A204.1 (cell line): ENCODE data around the gene PTPRN2.
"Not testable (repeated sequence)": the region's sequence is repeated elsewhere in the genome, so short reads cannot be mapped to it uniquely, and the experiment has no call there.

Experiments
- FAIRE-seq: peaks from 2 replicates; lab custom pipeline; 2012; peaks lifted over from hg19 to GRCh38; lab: Jason Lieb, UNC

The PTPRN2 gene

DNA sequence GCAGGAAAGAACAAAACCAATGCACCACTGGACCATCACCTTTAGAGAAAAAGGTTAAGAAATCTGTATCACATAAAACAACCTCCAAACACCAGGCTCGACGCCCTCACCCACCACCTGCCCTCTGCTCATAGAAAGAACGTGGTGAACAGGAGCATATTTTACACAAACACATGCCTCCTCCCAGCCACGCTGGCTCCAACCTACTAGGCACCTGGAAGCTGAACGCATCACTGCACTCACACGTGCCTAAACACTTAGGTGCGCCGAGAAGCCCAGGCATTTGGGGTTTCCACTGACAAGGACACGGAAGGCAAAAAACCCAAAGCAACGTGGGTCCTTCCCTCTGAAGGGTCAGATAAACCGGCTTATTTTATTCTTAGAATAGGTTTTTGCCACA, 56.0 kb downstream of the PTPRN2 start:
- FAIRE-seq: no peak

DNA sequence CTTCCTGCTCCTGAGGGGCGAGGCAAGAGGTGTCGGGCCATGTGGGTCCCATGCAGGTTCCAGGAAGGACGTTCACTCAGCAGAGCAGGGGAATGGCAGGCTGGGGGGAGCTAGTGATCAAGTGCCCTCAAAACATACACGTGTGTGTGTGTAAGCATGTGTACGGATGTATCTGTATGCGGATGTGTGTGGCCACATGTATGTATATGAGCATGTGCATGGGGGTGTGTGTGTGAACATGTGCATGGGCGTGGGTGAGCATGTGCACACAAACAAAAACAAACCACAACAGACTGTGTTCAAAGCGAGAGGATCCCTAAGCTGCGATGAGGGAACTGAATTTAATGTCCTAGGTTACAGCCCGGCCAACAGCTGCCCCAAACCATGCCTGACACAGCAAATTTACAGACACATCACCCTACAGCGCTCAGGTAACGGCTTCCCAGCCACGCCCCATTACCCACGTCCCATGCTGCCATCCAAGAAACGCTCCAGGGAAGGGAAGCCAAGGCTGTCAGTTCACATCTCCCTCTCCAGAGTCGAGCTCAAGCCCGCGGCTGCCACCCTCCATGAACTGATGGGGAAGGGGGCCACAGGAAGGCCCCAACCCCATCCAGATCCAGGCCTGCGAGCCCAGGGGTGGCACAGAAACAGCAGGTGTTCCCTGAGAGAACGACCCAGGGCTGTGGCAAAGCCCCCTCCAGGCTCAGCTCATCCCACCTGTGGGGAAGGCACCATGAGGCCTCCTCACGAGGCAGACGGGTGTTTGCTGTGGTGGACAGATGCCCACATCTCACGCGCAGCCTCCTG, 56.6 kb downstream of the PTPRN2 start:
- FAIRE-seq: no peak

DNA sequence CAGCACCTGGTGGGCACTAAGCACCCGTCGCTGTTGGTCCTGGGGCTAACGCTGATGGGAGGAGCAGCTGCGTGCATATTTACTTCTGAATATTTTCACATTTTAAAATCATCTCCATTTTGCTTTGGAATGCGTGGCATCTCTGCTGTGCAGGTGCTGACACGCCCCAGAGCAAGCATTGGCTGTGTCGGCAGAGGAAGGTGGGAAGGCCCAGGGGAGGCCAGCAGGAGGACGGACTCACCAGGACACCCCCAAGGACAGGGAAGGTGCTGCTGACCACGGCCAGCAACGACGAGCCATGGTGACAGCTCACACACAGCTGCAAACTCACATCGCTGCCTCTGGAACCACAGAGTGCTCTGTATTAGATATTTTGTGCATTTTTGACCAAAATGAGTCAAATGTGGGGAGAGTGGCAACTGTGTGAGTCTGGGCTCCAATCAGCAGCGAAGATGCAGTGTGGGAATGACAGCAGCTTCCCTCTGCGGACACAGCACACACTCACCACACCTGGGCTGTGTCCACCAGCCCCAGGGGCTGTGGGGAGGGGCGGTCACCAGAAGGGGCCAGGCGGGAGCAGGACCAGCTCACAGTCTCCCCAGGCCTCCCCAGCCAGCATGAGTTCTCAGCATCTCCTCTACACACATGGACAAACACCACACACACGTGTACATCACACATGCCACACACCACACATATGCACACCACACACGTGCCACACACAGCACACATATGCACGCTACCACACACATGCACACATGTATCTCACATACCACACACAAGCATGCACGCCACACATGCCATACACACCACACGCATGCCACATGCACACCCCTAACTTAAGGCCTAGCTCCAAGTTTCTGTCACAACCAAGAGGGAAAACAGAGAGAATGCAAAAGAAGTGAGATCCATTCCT, 58.2 kb downstream of the PTPRN2 start:
- FAIRE-seq: no peak

DNA sequence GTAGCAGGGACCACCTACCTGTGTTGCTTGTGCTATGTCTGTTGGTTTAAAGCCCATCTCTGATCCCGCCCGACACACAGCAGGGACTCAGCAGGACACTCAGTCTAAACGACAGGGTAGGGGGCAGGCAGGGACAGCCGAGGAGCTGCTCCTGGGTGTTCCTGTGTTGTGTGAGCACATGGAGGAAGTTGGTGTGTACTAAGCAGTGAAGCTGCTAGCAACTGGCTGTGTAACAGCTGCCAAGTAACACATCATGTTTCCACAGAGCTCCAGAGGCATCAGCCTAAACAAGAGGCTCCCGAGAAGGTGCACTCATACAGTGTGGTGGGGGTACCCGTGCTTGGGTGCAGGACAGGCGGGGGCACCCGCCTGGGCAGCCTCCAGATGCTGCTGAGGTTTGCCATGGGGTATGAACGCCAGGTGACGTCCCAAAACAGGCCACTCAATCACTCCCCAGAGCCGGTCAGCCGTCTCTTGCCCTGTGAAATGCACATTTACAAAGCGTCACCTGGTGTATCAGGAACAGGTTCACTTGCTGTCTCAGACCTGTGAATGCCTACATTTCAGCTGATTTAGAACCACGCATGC, 59.6 kb downstream of the PTPRN2 start:
- FAIRE-seq: no peak

DNA sequence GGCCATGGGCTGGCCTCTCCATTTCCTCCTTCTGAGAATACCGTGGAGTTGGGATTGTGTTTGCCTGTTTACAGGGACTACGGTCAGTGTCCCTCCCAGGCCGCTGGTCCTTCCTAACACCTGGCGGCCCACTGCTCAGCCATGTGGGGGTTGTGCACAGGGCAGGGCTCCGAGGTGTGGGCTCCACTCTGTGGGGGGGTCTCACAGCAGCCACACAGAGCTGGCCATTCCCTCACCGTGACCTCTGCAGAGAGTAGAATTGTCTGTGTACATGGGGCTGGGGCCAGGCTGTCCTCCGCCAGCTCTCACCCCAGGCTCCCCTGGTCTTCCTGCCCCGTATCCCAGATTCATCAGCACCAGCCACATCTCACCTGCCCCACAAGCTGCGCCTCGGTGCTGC, 60.1 kb downstream of the PTPRN2 start:
- no peak for FAIRE-seq

DNA sequence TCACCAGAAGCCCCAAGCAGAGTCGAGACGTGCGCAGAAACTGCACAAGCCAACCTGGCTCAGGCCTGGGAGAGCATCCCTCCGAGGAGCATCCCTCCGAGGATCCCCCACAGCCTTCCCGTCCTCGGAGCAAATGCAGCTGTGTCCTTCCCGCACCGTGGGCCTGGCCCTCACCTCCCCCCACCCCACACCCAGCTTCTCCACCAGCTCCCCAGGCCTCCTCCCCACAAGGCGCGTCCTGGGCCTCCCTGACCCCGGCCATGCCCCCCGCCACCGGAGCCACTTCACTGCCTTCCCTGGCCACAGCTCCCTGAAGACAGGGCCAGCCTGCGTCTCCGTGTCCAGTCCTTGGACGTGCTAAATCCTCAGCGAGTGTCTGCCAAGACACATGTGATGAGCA, 60.6 kb downstream of the PTPRN2 start:
- FAIRE-seq: no peak

DNA sequence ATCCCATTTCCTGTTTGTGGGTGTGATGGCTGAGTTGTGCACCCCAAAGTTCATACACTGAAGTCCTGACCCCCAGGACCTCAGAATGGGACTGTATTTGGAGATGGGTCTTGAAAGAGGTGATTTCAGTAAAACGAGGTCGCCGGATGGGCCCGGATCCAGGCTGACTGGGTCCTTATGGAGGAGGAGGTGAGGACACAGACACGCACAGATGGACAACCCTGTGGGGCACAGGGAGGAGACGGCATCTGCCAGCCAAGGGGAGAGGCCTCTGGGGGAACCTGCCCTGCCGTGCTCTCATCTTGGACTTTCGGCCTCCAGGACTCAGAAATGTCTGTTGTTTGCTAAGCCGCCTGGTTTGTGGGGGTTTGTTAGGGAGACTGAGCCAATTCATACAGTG, 61.1 kb downstream of the PTPRN2 start:
- FAIRE-seq: no peak

DNA sequence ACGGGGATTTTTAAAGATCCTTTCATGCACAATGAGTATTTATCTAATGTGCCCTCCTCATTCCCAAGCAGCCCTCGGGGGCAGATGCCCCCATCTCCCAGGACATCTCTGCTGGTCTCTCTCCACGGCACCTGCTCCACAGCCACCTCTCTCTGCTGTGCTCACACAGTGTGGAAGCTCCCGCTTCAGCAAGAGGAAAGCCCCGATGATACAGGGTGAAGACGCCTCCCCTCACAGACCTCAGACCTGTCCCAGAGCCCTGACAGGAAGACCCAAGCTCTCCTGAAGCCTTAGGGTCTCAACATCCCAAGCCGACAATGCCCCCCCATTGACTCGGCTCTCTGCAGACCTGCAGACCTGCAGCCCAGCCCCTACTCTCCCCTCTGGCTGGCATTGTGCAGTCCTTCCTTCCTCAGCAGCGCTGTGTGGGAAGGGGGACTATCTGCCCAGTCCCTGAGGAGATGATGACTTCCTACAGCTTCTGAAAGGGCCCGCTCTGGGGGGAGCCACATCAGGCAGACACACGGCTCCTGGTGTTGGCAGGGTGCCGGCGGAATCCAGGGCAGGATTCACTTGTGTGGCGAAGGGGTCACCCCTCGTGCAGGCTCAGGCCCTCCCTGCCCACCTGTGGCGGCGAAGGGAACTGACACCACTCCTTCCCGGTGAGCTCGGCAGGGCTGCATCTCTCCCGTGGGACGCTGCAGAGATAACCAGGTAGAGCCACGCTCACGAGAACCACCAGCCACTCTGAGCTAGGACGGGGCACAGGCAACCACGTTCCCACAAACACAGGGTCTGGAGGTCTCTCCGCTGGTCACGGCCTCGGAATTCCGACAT, 61.8 kb downstream of the PTPRN2 start:
- FAIRE-seq: no peak

DNA sequence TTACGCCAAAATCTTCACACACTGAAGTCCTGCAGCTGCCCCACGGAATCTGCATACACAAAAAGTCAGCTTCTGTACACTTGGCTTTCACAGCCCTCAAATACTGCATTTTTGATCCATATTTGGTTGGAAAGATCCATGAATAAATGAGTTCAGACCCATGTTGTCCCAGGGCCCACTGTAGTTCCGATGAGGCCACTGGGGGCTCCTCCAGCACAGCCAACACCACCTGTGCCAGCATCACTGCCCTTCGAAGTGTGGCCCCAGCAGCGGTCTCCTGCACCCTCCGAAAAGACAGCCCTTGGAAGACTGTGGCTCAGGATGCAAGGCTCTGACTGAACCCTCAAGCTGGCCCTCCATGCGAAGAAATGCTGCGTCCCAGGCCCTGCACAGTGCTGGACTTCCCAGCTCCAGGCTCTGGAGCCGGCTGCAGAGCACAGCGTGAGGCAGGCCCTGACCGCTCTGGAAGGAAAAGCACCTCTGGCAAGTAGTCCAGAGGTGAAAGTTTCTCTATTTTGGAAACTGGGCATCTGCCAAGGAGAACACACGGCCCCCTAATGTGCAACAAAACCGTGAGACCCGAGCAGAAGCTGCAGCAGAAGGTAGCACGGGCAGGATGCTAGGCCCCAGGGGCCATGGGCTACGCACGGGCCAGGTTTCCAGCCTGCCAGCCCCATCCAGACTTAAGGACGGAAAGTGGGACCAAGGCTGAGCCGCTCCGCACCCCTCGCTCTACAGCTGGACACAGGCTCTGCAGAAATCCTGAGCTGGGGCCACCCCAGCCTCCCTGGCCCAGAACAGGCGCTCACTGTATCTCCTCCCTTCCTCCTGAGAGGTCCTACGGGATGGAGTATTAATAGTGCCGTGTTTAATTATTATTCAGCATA, 62.6 kb downstream of the PTPRN2 start:
- FAIRE-seq: no peak

DNA sequence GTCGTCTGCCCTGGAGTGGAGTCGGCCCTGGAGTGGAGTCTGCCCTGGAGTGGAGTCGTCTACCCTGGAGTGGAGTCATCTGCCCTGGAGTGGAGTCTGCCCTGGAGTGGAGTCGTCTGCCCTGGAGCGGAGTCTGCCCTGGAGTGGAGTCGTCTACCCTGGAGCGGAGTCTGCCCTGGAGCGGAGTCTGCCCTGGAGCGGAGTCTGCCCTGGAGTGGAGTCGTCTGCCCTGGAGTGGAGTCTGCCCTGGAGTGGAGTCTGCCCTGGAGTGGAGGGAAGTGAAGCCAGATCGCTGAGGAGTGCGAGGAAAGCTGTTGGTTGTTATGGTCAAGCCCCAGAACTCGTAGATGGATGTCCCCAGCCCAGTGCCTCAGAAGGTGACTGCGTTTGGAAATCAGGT, 63.3 kb downstream of the PTPRN2 start:
- FAIRE-seq: not testable (repeated sequence)

DNA sequence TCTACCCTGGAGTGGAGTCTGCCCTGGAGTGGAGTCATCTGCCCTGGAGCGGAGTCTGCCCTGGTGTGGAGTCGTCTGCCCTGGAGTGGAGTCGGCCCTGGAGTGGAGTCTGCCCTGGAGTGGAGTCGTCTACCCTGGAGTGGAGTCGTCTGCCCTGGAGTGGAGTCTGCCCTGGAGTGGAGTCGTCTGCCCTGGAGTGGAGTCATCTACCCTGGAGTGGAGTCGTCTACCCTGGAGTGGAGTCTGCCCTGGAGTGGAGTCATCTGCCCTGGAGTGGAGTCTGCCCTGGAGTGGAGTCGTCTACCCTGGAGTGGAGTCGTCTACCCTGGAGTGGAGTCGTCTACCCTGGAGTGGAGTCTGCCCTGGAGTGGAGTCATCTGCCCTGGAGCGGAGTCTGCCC, 63.7 kb downstream of the PTPRN2 start:
- not testable (repeated sequence) for FAIRE-seq

DNA sequence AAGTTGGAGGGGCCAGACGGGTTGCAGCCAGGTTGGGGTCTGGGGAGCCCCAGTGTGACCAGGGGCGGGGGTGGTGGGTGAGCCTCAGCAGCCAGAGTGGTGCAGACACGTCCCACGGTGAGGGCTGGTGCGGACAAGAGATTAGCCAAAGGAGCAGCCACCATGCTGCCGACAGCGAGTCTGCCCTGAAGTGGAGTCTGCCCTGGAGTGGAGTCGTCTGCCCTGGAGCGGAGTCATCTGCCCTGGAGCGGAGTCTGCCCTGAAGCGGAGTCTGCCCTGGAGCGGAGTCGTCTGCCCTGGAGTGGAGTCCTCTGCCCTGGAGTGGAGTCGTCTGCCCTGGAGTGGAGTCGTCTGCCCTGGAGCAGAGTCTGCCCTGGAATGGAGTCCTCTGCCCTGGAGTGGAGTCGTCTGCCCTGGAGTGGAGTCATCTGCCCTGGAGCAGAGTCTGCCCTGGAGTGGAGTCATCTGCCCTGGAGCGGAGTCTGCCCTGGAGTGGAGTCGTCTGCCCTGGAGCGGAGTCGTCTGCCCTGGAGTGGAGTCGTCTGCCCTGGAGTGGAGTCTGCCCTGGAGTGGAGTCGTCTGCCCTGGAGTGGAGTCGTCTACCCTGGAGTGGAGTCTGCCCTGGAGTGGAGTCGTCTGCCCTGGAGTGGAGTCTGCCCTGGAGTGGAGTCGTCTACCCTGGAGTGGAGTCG, 64.3 kb downstream of the PTPRN2 start:
- not testable (repeated sequence) for FAIRE-seq

DNA sequence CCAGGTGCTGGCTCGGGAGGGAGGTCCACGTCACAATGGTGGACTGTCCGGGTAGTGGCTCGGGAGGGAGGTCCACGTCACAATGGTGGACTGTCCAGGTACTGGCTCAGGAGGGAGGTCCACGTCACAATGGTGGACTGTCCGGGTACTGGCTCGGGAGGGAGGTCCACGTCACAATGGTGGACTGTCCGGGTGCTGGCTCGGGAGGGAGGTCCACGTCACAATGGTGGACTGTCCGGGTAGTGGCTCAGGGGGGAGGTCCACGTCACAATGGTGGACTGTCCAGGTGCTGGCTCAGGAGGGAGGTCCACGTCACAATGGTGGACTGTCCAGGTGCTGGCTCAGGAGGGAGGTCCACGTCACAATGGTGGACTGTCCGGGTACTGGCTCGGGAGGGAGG, 65.8 kb downstream of the PTPRN2 start:
- FAIRE-seq: not testable (repeated sequence)

DNA sequence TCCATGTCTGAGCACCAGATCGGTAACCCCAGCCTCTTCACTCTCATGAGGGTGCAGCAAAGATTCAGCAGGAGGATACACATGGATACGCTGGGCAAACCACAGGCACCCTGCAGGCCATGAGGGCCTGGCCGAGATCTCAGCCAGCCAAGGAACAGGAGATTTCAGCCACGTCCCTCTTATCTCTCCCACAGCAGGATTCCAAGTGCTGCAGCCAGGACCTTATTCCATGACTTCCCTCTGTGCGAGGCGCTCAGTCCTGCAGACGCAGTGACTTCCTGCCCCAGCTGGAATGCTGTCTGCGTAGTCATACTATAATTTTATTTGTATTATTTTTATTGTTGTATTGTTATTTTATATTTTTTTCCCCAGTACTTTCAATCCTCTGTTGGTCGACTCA, 66.8 kb downstream of the PTPRN2 start:
- no peak for FAIRE-seq

DNA sequence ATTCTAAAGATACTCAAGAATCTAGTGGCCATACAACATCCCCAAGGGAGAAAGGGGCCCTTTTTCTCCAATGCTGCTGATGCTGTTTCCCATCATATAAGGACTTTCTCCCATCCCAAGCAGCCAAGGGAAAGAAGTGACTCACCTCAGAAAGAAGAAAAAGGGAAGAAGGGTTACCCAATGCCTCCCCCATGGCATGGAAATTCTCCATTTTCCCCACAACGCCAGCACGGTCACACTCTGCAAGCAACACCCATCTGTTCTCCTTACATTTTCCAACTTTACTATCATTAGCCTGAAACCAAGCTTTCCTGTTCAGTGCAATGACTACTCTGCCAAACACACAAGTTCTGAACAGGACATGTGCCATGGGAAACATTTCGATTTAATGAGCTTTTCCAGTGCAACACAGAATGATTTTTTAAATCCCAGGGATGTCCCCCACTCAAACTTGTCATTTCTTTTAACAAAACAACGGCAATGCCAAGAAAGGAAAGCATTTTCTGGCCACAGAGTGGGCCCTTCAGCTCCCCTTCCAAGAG, 67.9 kb downstream of the PTPRN2 start:
- no peak for FAIRE-seq

DNA sequence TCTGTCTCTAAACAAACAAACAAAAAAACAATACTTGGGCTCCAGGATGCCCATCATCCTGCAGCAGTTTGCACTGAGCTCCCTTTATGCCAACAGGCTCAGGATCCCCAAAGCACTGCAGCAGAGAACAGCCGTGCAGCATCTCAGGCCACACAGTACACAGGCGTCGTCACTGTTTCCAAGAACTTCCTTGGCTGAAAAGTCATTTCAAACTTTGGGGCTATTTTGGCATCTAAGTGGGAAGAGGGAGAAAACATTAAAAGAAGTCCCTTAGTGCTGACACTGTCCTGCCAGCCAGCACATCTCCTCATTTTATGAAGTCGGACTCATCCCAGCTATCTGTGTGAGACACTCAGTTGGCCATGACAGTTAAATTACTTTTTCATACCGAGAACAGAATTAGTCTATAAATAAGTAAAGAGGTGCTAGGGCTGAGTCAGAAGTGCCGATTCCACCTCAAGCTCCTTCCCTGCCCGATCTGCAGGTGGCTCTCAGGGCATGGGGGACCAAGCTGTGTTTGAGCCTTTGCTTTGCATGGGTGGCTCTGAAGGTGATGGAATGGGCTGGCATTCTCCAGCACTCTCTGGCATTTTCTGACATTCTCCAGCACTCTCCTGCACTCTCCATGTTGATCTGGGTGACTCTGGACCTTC, 68.5 kb downstream of the PTPRN2 start:
- FAIRE-seq: no peak

DNA sequence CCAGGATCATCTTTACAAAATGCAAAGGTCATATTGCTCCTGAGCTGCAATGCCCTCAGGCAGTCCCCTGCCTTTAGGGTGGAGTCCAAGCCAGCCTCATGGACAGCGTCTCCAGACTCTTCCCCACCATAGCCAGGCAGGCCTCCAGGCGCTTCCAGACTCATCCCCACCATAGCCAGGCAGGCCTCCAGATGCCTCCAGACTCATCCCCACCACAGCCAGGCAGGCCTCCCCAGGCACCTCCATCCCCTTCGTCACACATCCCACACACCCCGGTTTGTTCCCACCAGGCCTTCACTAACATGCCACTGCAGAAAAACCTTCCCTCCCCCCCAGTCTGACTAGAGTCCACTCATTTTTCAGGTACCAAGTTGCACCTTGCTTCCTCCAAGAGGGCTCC, 70.1 kb downstream of the PTPRN2 start:
- FAIRE-seq: no peak

DNA sequence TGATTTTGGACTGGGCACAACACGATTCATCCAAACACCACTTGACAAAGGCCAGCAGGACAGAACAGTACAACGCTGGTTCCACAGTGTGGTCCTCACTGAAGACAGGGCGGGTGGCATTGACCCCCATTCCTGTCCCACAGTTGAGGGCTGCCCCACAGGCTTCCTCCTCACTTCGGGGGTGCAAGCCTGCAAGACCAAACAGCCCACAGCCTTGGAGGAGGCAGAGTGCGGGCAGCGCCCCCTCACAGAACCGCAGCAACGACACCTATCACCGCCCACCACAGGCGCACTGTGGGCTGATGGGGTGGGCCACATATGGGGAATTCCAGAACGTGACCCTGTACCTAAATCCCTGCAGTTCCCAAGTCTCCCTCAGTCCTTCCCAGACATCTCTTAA, 70.6 kb downstream of the PTPRN2 start:
- FAIRE-seq: no peak

DNA sequence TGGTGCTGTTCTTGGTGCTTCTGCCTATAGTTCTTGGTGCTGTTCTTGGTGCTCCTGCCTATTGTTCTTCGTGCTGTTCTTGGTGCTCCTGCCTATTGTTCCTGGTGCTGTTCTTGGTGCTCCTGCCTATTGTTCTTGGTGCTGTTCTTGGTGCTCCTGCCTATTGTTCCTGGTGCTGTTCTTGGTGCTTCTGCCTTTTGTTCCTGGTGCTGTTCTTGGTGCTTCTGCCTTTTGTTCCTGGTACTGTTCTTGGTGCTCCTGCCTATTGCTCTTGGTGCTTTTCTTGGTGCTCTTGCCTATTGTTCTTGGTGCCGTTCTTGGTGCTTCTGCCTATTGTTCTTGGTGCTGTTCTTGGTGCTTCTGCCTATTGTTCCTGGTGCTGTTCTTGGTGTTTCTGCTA, 71.1 kb downstream of the PTPRN2 start:
- FAIRE-seq: no peak

DNA sequence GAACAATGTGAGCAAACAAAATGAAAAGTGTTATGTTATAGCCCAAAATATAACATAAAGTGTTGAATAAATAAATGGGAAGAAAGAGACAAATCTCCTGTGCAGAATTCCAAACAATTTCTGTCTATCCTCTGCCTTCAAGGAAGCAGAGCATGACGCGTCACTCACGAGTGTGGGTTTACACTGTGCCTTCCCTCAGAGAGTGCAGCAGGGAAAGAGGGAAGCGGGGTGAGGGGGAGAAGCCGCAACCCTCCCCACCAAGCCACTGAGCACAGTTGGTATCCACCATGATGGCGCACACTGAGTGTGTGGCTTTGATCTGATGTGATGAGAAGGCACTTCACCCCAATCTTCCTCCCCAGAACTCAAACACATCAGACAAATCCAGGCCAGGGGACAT, 74.8 kb downstream of the PTPRN2 start:
- no peak for FAIRE-seq
